ENCODE results near the gene SYCP2L. TPM values are rescaled to one million over a fixed set of nuclear protein-coding genes. Genes with fewer than 3 reads are reported as not detected.

SYCP2L gene
- total and polyA plus RNA-seq, 2 donors (not counting 3 experiments of a cell fraction or from before 2014, with no cell fraction given) = not detected

GRCh38 chr6:10970731-10971130 is 83.9 kb downstream of the SYCP2L start:
- no peak overlapping the region for H3K4me2 ChIP-seq (ENCODE audit: insufficient read depth, low read length)
- TF ChIP-seq GATA2 (IDR thresholded peaks at IDR 0.05; ENCODE audit: insufficient read depth, insufficient read length, low read depth, low read length) (no peak), MYC (IDR thresholded peaks at IDR 0.05; ENCODE audit: low read depth, low read length) (no peak), JUN (IDR thresholded peaks at IDR 0.05; ENCODE audit: borderline replicate concordance, insufficient read depth, insufficient read length, low read depth) (no peak), EZH2 (IDR thresholded peaks at IDR 0.05; ENCODE audit: borderline replicate concordance, low read depth, low read length, severe bottlenecking) (no peak), CTCF (IDR thresholded peaks at IDR 0.05; ENCODE audit: extremely low read depth in 1 of 2, insufficient read depth in 1 of 2, low read depth in 1 of 2, low read length in 2 of 2) (no peak), POLR2AphosphoS5 (IDR thresholded peaks at IDR 0.05; ENCODE audit: insufficient read depth, low read depth, low read length) (no peak), FOS (IDR thresholded peaks at IDR 0.05; ENCODE audit: borderline replicate concordance, insufficient read depth, low read length) (no peak), MAX (IDR thresholded peaks at IDR 0.05; ENCODE audit: insufficient read depth, insufficient read length) (no peak), POLR2A (IDR thresholded peaks at IDR 0.05; ENCODE audit: low read depth, low read length) (no peak)
- no TSS peak for BruUV-seq (replicated peaks)
- DNase-seq (ENCODE audit: low read depth, low spot score) (no peak), FAIRE-seq (no peak)
- H3K9me3 ChIP-seq (replicated peaks; ENCODE audit: control insufficient read depth, insufficient read depth, low read length) = no peaks in the 10 kb centered on the region
- no peak overlapping the region for H3K27ac ChIP-seq (ENCODE audit: insufficient read depth, low read depth, low read length)
- dilution Hi-C loops (cut with MboI; ENCODE audit: extremely low pct_ligation_motif_present, low sequenced_read_pairs) = no loop called here
- no peak overlapping the region for H3K4me3 ChIP-seq (replicated peaks in 1 of 3; ENCODE audit: insufficient read depth in 1 of 3, low read depth in 1 of 3, low read length in 3 of 3)
- ChIA-PET CTCF (interaction anchor here (3.8 kb wide), 1 partner anchor 16 kb away, joined by 11 read pairs; no protein-coding TSS in a partner anchor), POLR2A (no interaction called here)
- no peaks in the 10 kb centered on the region for H3K9me1 ChIP-seq (replicated peaks; ENCODE audit: control insufficient read depth, extremely low read depth, insufficient read depth, low read length)
- H3K36me3 ChIP-seq (ENCODE audit: control insufficient read depth in 2 of 2, extremely low read depth in 1 of 2, insufficient read depth in 2 of 2, low read length in 2 of 2) = no peaks in the 10 kb centered on the region
- no peak overlapping the region for H3K9ac ChIP-seq (replicated peaks; ENCODE audit: extremely low read depth, insufficient read depth, low read length)
- peaks cover 0 to 2% of the 10 kb centered on the region in 2 experiments for H3K27me3 ChIP-seq (ENCODE audit: control insufficient read depth in 2 of 2, insufficient read depth in 2 of 2, low read length in 2 of 2)
- no peaks in the 10 kb centered on the region for H3K79me2 ChIP-seq (ENCODE audit: control insufficient read depth, insufficient read depth, low read length)
- no peaks in the 10 kb centered on the region for H3K4me1 ChIP-seq (ENCODE audit: control insufficient read depth, extremely low read depth, insufficient read depth, low read length)
- no peak overlapping the region for H2AFZ ChIP-seq (ENCODE audit: low read depth, low read length)
- no peaks in the 10 kb centered on the region for H4K20me1 ChIP-seq (replicated peaks; ENCODE audit: control insufficient read depth, extremely low read depth, insufficient read depth, low read length)
- intact Hi-C loops (cut with micrococcal nuclease) = no loop called here
